Measurements from ENCODE around the gene PTPRH.
A peak's percentile ranks its signal among the peaks of the same experiment; 100 is the strongest.
"Not testable (repeated sequence)": the region's sequence is repeated elsewhere in the genome, so short reads cannot be mapped to it uniquely, and the experiment has no call there.

PTPRH gene

DNA sequence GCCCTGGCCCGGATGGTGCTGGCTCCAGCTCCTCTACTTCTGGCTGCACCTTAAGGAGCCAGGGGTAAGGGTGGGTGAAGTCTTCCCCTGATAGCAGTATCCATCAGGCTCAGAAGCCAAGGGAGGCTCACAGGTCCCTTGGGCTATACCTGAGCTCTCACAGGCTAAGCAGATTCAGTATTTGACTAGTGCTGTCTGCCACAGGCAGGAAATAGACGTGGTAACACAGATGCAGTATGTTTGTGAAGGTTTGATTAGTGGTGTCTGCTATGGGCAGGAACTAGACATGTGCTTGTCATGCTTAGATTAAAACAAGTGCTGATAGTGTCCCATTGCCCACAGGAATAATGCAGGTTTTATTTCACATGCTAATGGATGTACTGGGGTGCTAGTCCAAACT, 33.2 kb downstream of the PTPRH start:
- no peak for DNase-seq

DNA sequence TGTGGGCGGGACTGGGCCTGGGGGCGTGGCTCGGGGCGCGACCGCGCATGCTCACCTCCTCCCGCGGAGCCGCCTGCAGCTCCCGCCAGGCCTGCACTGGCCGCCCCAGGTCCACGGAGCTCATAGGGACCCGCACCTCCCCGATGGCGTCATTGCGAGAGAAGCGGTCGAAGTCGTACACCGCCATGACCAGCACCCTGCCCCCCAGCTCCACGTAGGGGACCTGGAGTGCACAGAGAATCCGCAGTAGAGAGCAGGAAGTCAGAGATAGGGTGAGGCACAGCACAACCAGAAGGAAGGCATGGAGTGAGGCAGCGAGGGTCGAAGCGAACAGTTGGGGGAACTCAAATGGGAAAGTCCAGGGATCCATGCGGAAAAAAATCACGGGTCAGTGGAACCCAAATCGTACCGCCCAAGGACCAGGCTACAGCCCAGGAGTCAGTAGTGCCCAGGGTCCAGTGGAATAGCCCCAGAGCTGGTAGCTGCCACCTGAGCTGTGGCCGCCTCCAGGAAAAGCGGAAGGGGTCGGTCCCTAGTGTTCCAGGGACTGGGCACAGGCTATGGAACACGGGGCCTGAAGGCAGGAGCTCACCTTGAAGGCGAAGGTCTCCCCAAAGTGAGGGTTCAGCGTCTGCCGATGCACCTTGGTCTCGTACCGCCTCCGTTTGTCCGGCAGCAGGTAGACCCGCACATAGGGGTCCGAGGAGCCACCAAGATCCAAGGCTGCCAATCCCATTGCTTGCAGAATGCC, 34.0 kb downstream of the PTPRH start:
- DNase-seq = no peak

DNA sequence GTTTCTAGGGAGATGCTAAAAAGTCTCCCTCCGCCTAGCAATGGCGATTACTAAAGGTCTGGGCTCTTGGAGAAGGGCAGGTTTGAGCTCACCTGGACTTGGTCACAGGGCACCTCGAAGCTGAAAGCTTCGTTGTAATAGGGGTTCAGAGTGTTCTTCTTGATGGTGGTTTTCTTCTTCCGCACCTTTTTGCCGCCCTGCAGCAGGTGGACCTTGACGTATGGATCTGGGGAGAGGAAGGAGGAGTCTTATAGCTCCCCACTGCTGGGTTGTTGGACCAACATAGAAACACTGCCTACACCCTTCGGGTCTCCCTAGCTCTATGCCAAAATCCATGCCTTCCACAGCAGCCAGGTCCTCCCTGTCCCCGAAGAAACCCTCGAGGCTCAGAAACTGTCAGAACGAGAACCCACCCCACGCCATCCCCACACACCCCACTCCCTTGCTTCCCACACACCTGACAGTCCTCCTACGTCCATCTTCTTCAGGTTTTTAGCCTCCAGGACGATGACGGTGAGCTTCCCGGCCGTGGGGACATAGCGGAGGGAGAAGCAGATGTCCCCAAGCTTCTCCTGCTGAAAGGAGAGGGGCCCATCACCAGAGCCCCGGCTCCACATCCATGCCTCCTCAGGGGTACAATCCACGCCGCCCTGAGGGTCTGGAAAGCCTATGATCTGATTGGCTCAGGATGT, 34.7 kb downstream of the PTPRH start:
- no peak for DNase-seq

DNA sequence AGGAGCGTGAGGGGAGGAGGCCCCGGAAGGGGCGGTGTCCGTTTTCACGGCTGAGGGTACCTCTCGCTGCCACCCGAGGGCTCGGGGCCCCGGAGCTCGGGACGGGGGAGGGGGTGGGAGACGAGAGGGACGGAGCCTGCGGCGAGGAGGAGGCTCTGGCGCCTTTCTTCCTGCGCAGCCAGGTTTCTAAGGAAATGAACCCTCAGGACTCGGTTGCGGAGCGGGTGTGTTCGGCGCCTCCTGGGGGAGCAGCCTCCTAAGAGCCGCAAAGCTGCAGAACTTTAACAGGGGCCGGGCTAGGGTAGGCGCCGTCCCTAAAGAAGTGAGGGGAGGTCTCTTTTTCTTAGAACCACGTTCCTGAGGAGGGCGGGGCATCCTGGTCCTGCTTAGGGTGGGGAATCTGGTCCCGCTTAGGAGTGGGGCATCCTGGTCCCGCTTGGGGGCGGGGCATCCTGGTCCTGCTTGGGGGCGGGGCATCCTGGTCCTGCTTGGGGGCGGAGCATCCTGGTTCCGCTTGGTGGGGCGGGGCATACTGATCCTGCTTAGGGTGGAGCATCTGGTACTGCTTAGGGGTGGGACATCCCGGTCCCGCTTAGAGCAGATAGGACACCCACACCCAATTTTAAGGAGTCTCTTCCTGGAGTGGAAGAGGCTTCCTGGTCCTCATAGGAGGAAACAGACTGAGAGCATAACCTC, 35.4 kb downstream of the PTPRH start:
- DNase-seq = peak; percentile 45

DNA sequence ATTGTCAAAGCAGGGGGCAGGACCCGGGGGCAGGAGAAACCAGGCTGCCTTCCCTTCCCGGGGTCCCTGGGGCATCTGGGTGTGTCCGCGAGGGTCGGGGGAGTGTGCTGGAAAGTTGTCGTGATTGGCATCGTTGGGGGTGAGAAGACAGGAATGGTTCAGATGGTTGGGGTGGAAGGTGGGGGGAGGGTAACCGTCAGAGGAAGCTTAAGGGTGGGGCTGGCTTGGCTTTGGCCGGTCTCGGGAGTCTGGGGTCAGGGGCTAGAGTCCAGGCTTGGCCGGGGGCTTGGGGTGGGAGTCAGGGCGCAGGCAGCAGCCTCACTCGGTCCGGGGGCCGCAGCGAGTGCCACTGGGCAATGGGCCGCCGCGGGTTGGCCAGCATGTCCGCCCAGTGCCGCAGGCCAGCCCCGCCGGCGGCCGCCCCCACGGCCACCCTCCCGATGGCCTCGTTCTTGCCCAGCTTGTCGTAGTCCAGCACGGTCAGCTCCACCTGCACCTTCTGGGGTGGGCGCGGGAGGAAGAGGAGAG, 36.1 kb downstream of the PTPRH start:
- no peak for DNase-seq

DNA sequence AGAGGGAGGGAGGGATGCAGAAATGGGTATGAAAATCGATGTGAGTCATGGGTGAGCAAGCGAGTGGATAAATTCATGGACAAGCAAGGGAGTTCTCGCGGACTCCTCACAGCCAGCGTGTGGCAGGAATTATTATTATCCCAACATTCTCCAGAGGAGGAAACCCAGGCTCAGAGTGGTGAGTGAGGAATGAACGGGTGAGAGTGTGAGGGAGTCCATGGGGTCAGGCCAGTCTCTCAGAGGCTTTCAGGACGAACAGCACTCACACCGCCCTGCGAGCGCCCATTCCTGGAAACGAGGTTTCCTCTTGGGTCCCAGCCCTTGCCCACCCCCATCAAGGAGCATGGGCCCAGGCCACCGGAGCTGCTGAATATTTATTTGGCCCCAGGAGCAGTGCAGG, 36.6 kb downstream of the PTPRH start:
- DNase-seq = no peak

DNA sequence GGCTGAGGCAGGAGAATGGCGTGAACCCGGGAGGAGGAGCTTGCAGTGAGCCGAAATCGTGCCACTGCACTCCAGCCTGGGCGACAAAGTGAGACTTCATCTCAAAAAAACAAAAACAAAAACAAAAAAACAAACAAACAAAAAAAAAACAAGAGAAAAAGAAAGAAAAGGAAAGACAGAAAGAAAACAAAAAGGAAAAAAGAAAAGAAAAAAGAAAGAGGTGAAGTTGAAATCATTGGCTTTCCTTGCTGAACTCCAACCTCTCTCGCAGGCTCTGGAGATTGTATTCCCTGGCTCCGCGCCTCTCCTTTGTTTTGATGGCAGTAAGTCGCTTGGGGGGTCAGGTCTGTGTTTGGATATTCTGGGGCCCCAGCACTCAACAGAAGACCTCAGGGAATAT, 37.0 kb downstream of the PTPRH start:
- DNase-seq = not testable (repeated sequence)

DNA sequence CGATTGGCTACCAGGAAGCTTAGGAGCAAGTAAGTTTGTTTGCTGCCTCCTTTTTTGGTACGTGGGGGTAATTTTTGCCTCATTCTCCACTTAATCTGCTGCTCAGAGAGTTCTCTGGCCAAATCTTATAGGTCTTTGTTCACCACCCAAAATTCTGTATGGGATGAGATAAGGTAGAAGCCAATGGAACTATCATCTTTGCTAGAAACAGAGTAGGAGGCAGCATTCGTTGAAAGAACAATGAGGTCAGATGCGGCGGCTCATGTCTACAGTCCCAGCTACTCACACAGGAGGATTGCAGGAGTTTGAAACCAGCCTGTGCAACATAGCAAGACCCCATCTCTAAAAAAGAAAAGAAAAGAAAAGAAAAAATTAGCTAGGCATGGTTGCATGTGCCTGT, 37.9 kb downstream of the PTPRH start:
- DNase-seq = no peak

DNA sequence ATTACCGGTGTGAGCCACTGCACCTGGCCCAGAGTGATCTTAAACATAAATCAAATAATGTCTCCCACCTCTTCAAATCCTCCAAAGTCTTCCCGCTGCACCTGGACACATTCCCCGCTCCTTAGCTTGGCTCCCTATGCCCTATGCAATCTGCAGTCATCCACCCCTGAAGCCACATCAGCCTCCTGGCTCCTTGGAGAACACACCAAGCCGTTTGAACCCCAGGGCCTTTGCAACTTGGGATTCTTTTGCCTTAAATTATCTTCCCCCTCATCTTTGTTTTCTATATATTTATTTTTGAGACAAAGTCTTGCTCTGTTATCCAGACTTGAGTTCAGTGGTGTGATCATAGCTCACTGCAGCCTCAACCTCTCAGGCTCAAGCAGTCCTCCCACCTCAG, 40.2 kb downstream of the PTPRH start:
- no peak for DNase-seq

DNA sequence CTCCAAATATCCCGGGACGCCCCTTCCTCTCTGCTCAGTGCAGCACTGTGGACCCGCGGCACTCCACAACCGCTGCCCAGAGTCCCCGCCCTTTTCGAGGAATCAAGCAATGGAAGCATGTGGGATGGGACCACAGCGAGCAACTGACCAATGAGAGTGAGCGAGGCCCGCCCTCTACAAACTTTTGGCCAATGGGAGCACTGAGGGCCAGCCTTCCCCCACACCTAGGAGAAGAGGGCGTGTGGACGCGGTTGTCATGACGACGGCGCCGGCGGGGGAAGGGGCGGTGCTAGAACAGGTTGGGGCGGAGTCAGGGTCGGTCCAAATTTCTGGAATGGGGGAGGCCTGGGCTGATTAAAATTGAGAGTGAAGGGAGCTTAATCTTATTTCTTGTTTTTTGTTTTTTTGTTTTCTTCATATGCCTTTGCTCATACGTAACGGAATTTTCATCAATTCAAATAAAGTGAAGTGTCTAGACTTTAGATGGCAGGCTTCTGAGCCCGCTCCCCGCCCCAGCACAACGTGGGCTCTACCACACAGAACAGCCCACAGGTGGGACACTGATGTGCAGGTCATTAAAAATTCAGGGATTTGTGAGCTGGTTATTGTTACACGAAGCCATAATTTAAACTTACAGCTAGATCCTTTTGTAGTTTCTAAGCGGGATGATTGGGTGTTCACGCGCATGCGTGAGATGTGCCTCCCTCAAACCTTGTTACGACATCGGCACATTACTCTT, 42.6 kb downstream of the PTPRH start, which contains the start of gene DNAAF3:
DNAAF3 (minus strand) TSS at position 84 of the 739 bp plus-strand sequence. CDS start 200 bp downstream, outside the sequence.
- DNase-seq = peak; percentile 81

DNA sequence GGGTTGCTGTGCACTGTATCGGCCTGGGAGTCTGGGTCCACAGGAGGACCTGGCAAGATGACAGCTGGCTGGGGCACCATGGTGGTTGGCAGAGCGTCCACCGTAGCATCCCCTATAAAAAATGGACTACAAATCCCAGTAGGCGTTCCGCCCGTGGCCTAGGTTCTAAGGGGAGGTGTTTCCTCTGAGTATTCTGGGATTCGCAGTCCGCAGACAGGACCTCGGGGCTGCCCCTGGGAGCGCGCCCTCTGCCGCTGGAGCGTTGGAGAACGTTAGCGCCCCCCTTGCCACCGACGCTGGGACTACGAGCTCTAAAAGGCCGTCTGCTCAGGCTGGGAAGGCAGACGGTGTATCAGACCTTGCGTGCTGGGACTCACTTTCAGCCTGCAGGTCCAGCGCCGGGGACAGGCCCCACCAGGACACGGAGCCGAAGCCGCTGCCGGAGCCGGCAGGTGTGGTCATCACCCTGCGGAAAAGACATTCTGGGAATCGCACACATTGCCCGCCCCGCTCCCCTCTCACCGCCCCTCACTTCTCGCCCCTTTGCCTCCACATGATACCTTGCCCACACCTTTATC, 43.3 kb downstream of the PTPRH start:
- peak; percentile 62 for DNase-seq

DNA sequence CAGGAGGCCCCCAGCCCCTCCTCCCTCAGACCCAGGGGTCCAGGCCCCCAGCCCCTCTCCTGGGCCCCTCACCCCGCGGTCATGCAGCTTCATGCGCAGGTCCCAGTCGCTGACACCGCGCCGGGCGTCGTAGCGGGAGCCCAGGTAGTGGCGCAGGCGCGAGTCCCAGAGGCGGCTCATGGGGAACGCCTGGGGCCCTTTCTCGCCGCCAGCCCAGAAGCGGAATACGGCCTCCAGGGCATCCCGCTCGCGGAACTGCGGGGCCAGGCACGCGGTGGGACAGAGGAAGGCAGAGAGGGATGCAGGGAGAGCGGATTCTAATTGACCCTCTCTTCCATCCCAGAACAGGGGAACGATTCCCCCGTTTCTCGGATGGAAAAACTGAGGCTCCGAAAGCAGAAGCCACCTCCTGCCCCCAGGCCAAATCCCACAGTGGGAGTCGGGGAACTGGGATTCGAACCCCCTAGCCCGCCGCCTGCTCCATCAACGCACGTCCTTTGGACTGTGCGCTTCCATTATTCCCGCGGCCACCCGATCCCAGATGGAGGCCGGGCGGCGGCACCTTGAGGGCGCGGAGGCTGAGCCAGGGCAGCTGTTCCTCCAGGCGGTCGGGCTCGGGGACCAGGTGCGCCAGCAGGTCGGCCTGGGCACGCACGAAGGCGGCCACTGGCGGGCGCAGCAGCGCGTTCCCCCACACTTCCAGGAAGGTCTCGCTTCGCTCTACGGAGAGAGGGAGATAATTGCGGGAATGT, 47.6 kb downstream of the PTPRH start:
- DNase-seq = no peak

DNA sequence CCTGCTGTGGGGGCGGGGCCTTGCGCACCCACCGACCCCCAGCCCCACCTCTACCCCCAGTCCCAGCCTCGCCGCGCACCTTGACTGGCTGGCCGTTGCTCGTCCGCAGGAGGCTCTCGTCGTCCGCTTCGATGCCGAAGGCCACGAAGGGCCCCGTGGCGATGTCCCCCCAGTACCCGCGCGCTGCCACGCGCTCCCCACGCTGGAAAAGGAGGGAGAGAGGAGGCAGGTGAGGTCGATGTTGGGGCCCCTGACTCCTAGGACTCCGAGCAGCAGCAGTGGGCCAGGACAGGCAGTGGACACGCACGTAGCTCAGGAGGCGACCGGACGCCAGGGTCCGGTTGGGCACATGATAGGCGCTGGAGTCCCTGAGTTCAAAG, 48.3 kb downstream of the PTPRH start:
- DNase-seq = no peak

DNA sequence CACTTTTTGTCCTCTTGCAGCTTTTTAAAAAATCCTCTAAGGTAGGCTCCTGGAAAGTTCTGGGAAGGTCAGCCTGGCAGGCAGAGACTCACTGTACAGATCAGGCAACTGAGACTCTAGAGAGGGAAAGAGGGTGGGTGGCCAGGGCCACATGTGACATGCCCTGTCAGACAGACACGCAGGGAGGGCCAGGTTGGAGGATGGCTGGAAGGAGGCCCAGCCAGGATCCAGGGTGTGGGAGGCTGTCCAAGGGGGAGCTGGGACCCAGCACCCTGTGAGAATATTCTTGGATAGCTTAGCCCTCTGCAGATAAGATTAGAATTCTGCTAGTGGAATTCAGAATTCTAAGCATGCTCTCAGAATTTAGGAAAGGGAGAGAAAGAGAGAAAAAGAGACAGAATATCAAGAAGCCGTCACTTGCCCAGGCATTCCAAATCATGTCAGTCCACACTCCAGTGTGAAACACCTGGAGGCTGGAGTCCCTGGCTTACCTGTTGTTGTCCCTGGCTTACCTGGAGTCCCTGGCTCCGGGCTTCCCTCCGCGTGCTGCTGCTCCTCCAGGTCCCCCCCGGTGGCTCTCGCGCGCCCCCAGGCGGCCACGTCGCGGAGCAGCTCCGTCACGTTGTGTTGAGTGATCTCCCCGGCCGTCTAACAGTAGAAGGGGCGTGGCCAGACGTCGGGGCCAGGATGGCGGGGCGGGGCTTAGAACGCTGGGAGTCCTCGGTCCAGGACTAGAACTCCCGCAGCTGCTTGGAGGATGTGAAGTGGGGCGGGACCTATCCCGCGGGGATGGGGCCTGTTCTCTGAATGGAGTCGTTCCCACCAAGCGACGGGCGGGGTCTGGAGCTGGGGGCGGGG, 48.9 kb downstream of the PTPRH start:
- peak; percentile 88 for DNase-seq

DNA sequence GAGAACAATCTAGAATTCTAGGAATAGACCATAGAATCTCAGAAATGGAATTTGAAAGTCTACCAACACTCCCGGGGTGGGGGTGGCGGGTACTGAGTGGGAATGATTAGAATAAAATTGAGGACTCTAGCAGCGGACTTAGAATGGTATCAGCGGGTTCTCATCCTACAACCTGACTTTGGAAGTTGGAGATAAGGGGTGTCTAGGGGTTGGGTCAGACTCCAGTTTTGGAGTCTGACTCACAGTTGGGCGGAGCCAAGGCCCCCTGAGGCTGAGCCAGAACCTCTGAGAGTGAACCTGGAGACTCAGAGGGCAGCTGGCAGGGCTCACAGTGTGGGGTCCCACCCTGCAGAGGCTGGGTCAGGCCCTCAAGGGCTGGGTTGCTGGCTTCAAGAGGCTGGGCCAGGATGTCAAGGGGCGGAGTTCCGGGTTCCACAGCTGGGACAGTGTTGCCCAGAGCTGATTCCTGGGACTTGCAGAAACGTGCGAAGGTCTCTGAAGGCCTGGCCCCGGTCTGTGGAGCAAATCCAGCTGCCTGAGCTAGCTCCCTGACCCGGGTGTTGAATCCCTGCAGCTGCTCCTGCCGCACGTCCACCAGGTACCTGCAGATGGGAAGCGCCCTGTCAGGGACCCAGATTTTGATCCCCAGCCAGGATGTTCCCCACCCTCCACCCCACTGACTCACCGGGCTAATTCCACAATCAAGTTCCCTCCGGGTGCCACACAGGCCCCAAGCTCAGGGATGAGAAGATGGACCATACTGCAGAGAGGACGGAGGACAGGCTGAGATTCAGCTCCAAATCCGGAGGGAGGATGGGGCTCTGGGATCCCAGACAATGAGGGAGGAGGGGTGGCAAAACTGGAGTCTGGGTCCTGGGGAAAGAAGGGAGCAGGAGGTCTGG, 50.2 kb downstream of the PTPRH start:
- no peak for DNase-seq

DNA sequence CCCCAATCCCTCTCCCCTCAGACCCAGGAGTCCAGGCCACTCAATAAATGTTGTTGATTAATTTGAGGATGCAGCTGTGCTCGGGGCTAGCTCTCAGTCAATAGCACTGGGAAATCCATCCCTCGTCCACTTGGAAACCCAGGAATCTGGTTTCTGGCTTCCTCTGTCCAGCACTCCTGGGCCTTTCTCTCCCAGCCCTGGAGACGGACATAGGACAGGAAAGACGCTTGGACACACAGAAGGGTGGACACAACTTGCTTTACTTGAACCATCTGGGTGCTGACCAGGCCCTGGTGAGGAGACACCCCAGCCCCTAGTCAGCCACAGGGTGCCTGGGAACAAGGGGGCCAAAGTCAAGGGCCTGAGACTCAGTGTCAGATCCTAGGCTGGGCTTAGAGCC, 50.9 kb downstream of the PTPRH start:
- DNase-seq = no peak

DNA sequence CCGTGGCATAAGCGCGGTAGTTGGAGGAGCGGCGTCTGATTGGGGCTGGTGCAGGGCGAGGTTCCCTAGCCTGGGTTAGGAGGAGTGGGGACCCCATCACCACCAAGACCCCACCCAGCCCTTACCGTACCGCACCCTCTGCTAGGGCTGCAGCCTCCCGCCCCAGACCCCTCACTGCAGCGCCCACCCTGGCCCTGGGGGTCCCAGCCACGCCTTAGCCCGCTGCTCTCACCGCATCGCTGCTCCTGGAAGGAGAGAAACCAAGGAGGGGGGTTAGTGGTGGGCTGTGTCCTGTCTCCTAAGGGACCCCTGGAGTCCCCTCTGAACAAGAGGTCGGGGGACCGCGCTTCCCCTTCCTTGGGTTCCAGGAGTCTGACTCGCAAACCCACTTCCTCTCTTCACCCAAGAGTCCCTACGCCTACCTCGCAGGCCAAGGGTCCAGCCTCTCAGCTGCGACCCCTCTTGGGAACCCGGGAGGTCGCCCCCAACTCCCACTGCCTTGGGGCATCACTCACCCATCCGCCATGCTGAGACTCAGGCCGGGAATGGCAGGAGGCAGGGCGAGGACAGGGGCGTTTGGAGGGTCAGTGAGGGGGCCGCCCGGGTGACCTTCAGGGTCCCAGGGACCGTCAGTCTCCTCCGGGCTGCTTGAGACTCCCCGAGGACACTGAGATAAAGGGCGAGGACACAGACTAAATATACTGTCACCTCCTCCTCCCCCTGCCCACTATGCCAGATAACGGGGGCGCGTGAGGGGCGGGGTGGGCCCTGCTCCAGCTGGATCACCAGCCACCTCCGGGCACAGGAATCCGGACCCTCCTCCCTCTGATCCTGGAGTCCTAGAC, 52.0 kb downstream of the PTPRH start, which contains the start of gene TNNI3:
TNNI3 (minus strand) TSS at position 669 of the 845 bp plus-strand sequence; CDS start at position 526, 143 bp downstream.
- DNase-seq = no peak
